H9 (cell line): ENCODE measurements around the gene PADI4. TPM values are rescaled to one million over a fixed set of nuclear protein-coding genes. Genes with fewer than 3 reads are reported as not detected.

ENCODE experiments used
- DNase-seq: peaks from one replicate; pipeline ENCODE4 v3.0.0-alpha.2; 2017
- H2AFZ ChIP-seq: one replicate; pipeline ENCODE4 v1.6.1; 2013; ENCODE audit warnings: mild to moderate bottlenecking, low read length, control low read depth, moderate library complexity
- H2AK5ac ChIP-seq: 2 replicates; pipeline ENCODE4 v1.6.1; 2013; ENCODE audit warnings: low read length, control low read depth, mixed read lengths; ENCODE audit not compliant: insufficient read length
- H2BK120ac ChIP-seq: one replicate; pipeline ENCODE4 v1.6.1; 2013; ENCODE audit warnings: low read depth, mild to moderate bottlenecking, low read length, control low read depth, inconsistent platforms; ENCODE audit not compliant: poor library complexity, severe bottlenecking
- H2BK12ac ChIP-seq: 2 replicates; pipeline ENCODE4 v1.6.1; 2013; ENCODE audit warnings: low read length, control low read depth, mixed read lengths, low read depth; ENCODE audit not compliant: insufficient read length
- H2BK15ac ChIP-seq: 2 replicates; pipeline ENCODE4 v1.6.1; 2013; ENCODE audit warnings: low read depth, low read length, control low read depth
- H2BK20ac ChIP-seq: one replicate; pipeline ENCODE4 v1.6.1; 2013; ENCODE audit warnings: low read depth, mild to moderate bottlenecking, low read length, control low read depth, inconsistent platforms; ENCODE audit not compliant: poor library complexity, severe bottlenecking
- H2BK5ac ChIP-seq: 2 replicates; pipeline ENCODE4 v1.6.1; 2013; ENCODE audit warnings: low read length, control low read depth, mixed read lengths; ENCODE audit not compliant: insufficient read length
- H3K14ac ChIP-seq: 2 replicates; pipeline ENCODE4 v1.6.1; 2013; ENCODE audit warnings: low read length, control low read depth; ENCODE audit not compliant: insufficient read depth
- H3K18ac ChIP-seq: 2 replicates; pipeline ENCODE4 v1.6.1; 2013; ENCODE audit warnings: low read depth, mild to moderate bottlenecking, mixed read lengths, low read length, control low read depth; ENCODE audit not compliant: insufficient read length
- H3K23ac ChIP-seq: 2 replicates; pipeline ENCODE4 v1.6.1; 2013; ENCODE audit warnings: low read length, control low read depth, mixed read lengths, low read depth; ENCODE audit not compliant: insufficient read length
- H3K23me2 ChIP-seq: 2 replicates; pipeline ENCODE4 v1.6.1; 2013; ENCODE audit warnings: low read depth, mild to moderate bottlenecking, mixed read lengths, low read length, control low read depth; ENCODE audit not compliant: insufficient read length, poor library complexity, severe bottlenecking
- H3K27ac ChIP-seq: 2 replicates; pipeline ENCODE4 v1.5.1; 2013; ENCODE audit warnings: low read length, control low read depth, mixed read lengths, low read depth; ENCODE audit not compliant: insufficient read length
- H3K27me3 ChIP-seq: 2 replicates; pipeline ENCODE4 v1.6.1; 2013; ENCODE audit warnings: low read length, control low read depth, inconsistent platforms; ENCODE audit not compliant: insufficient read depth
- H3K4ac ChIP-seq: 2 replicates; pipeline ENCODE4 v1.6.1; 2013; ENCODE audit warnings: low read depth, mild to moderate bottlenecking, control low read depth, inconsistent platforms, low read length, moderate library complexity
- H3K4me1 ChIP-seq: 2 replicates; pipeline ENCODE4 v1.6.1; 2013; ENCODE audit warnings: low read length, control low read depth, inconsistent platforms; ENCODE audit not compliant: insufficient read depth
- H3K4me2 ChIP-seq: 2 replicates; pipeline ENCODE4 v1.6.1; 2013; ENCODE audit warnings: low read length, control low read depth, mixed read lengths; ENCODE audit not compliant: insufficient read length, insufficient read depth
- H3K56ac ChIP-seq: 2 replicates; pipeline ENCODE4 v1.6.1; 2013; ENCODE audit warnings: low read depth, mild to moderate bottlenecking, mixed read lengths, low read length, control low read depth; ENCODE audit not compliant: insufficient read length
- H3K79me1 ChIP-seq: 2 replicates; pipeline ENCODE4 v1.6.1; 2013; ENCODE audit warnings: low read depth, mild to moderate bottlenecking, moderate library complexity, low read length, control low read depth, inconsistent platforms; ENCODE audit not compliant: insufficient read depth, poor library complexity, severe bottlenecking
- H3K79me2 ChIP-seq: 2 replicates; pipeline ENCODE4 v1.6.1; 2013; ENCODE audit warnings: low read length, control low read depth, inconsistent platforms; ENCODE audit not compliant: insufficient read depth
- H3K9ac ChIP-seq: 2 replicates; pipeline ENCODE4 v1.6.1; 2013; ENCODE audit warnings: low read length, control low read depth, mixed read lengths; ENCODE audit not compliant: insufficient read length; ENCODE audit errors: extremely low read depth
- H3K9me3 ChIP-seq: one replicate; pipeline ENCODE4 v1.6.1; 2013; ENCODE audit warnings: low read depth, low read length, inconsistent platforms; ENCODE audit not compliant: control insufficient read depth
- H3T11ph ChIP-seq: one replicate; pipeline ENCODE4 v1.6.1; 2013; ENCODE audit warnings: mild to moderate bottlenecking, low read length, control low read depth, inconsistent platforms
- H4K20me1 ChIP-seq: one replicate; pipeline ENCODE4 v1.6.1; 2013; ENCODE audit not compliant: control insufficient read depth, insufficient read length, insufficient read depth
- H4K5ac ChIP-seq: 2 replicates; pipeline ENCODE4 v1.6.1; 2013; ENCODE audit warnings: low read depth, mild to moderate bottlenecking, mixed read lengths, low read length, control low read depth; ENCODE audit not compliant: insufficient read length
- H4K8ac ChIP-seq: replicated peaks from 2 replicates; pipeline ENCODE4 v1.6.1; 2013; ENCODE audit warnings: low read length, control low read depth, mixed read lengths, low read depth; ENCODE audit not compliant: insufficient read length
- H4K91ac ChIP-seq: 2 replicates; pipeline ENCODE4 v1.6.1; 2013; ENCODE audit warnings: low read depth, mild to moderate bottlenecking, moderate library complexity, mixed read lengths, low read length, control low read depth; ENCODE audit not compliant: insufficient read length
- H3K27ac Mint-ChIP-seq, 3 experiments: 2 replicates in 2 of 3; 3 replicates in 1 of 3; pipeline ENCODE4 v1.8.0; 2020 to 2021; ENCODE audit warnings: mixed read lengths in 3 of 3, mild to moderate bottlenecking in 1 of 3, moderate library complexity in 1 of 3
- H3K27me3 Mint-ChIP-seq: 2 replicates; pipeline ENCODE4 v1.8.0; 2021; ENCODE audit warnings: low read depth, mild to moderate bottlenecking, moderate library complexity, mixed read lengths
- H3K36me3 Mint-ChIP-seq, 3 experiments: 2 replicates in 2 of 3; 3 replicates in 1 of 3; pipeline ENCODE4 v1.8.0; 2020 to 2021; ENCODE audit warnings: low read depth in 3 of 3, mixed read lengths in 3 of 3; ENCODE audit not compliant: insufficient read depth in 1 of 3
- H3K4me1 Mint-ChIP-seq, 2 experiments: 2 replicates each; pipeline ENCODE4 v1.8.0; 2020; ENCODE audit warnings: mixed read lengths in 2 of 2
- H3K4me3 Mint-ChIP-seq, 2 experiments: 2 replicates in 1 of 2; 3 replicates in 1 of 2; pipeline ENCODE4 v1.8.0; 2020 to 2021; ENCODE audit warnings: mild to moderate bottlenecking in 2 of 2, mixed read lengths in 2 of 2, moderate library complexity in 1 of 2
- H3K9me3 Mint-ChIP-seq, 2 experiments: 2 replicates in 1 of 2; 3 replicates in 1 of 2; pipeline ENCODE4 v1.8.0; 2020; ENCODE audit warnings: mild to moderate bottlenecking in 2 of 2, mixed read lengths in 2 of 2, moderate library complexity in 1 of 2
- WGBS: extraction: QIAGEN DNeasy Blood & Tissue Kit; methylation state at CpG from one replicate; pipeline ENCODE4 v1.1.7; 2013; ENCODE audit warnings: missing lambda C conversion rate, low lambda C conversion rate, mixed read lengths; ENCODE audit not compliant: insufficient read length; ENCODE audit errors: extremely low coverage; 5-methylcytosine and 5-hydroxymethylcytosine counted together
- total RNA-seq: library from RNA; stranded (reverse); gene quantifications from 2 replicates; pipeline ENCODE4 v1.2.1, GENCODE V29; 2021
- TF ChIP-seq, protein P1 (sequence below): fragments of 200-600 bp; sonication (generic); conservative IDR thresholded peaks from 3 replicates; pipeline ENCODE4 v1.8.0; 2021; ENCODE audit warnings: antibody characterized with exemption, mild to moderate bottlenecking

PADI4 gene
- total RNA-seq, 1 experiment from 2014 or later, result 0.13 TPM

DNA sequence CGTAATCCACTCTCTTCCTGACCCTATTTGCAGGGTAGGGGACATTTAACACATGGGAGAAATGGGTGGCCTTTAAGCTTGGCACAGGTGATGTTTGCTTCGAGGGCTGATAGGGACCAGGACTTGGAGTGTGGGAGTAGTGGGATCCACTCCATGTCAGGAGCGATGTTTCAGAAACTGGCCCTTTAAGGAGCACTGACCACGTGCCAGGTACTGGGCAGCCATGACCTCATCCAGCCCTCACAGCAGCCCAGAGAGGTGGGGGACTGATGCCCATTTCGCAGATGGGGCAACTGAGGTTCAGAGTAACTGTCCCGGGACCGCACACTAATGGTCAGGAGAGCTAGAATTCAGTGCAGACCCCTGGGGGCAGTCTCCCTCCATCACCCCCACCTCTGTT, 47.7 kb upstream of the PADI4 start:
- Mint-ChIP-seq H3K27me3 (no peaks in the 10 kb centered on the region), H3K27ac (no peak overlapping the region)
- no peak overlapping the region for H2BK20ac ChIP-seq

More for the DNA sequence above, 47.7 kb upstream of the PADI4 start:
- Histone ChIP-seq H3K23ac (no peak overlapping the region), H3K4ac (no peak overlapping the region), H2AK5ac (no peak overlapping the region), H3K4me2 (no peak overlapping the region), H3K4me1 (no peaks in the 10 kb centered on the region), H3K27ac (no peak overlapping the region), H3K14ac (no peak overlapping the region), H2AFZ (no peak overlapping the region), H4K8ac (no peak overlapping the region), H3K9me3 (no peaks in the 10 kb centered on the region), H3K18ac (no peak overlapping the region), H2BK120ac (no peak overlapping the region), H3K56ac (no peak overlapping the region), H4K91ac (no peak overlapping the region), H3K27me3 (no peaks in the 10 kb centered on the region), H4K20me1 (no peaks in the 10 kb centered on the region), H3T11ph (no peak overlapping the region), H3K79me2 (no peaks in the 10 kb centered on the region), H2BK5ac (no peak overlapping the region), H3K9ac (no peak overlapping the region), H2BK12ac (no peak overlapping the region), H3K23me2 (no peaks in the 10 kb centered on the region), H4K5ac (no peak overlapping the region), H2BK15ac (no peak overlapping the region), H3K79me1 (no peaks in the 10 kb centered on the region)
- TF ChIP-seq, protein P1, sequence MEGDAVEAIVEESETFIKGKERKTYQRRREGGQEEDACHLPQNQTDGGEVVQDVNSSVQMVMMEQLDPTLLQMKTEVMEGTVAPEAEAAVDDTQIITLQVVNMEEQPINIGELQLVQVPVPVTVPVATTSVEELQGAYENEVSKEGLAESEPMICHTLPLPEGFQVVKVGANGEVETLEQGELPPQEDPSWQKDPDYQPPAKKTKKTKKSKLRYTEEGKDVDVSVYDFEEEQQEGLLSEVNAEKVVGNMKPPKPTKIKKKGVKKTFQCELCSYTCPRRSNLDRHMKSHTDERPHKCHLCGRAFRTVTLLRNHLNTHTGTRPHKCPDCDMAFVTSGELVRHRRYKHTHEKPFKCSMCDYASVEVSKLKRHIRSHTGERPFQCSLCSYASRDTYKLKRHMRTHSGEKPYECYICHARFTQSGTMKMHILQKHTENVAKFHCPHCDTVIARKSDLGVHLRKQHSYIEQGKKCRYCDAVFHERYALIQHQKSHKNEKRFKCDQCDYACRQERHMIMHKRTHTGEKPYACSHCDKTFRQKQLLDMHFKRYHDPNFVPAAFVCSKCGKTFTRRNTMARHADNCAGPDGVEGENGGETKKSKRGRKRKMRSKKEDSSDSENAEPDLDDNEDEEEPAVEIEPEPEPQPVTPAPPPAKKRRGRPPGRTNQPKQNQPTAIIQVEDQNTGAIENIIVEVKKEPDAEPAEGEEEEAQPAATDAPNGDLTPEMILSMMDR, result no peak
- Mint-ChIP-seq H3K36me3 (peaks cover 0 to 5% (median 0%) of the 10 kb centered on the region in 3 experiments; a peak in 2 of 7 replicates), H3K4me3 (no peak overlapping the region), H3K4me1 (peaks cover 0 to 6% of the 10 kb centered on the region in 2 experiments; a peak in 2 of 4 replicates), H3K9me3 (peaks cover 4 to 5% of the 10 kb centered on the region in 2 experiments; a peak in 4 of 5 replicates)
- no CpG with 5 or more reads among the region's 7 CpGs for WGBS
- DNase-seq, result no peak
